ENCODE measurements around the gene YTHDC2.

GRCh38 chr5:113598150-113598549 is 84.7 kb downstream of the YTHDC2 start:
- TF ChIP-seq GATA2 (IDR thresholded peaks at IDR 0.05; ENCODE audit: low read depth, low read length) (no peak), GATA3 (IDR thresholded peaks at IDR 0.05; ENCODE audit: low read depth, low read length) (no peak)

All from SH-SY5Y (cell line).